ENCODE measurements around the gene ZYG11A. TPM values are rescaled to one million over a fixed set of nuclear protein-coding genes. Genes with fewer than 3 reads are reported as not detected.
"Not testable (repeated sequence)": the region's sequence is repeated elsewhere in the genome, so short reads cannot be mapped to it uniquely, and the experiment has no call there.

The ZYG11A gene
- total and polyA plus RNA-seq, 5 experiments from 2014 or later, result 0.05 TPM; not detected in 4

DNA sequence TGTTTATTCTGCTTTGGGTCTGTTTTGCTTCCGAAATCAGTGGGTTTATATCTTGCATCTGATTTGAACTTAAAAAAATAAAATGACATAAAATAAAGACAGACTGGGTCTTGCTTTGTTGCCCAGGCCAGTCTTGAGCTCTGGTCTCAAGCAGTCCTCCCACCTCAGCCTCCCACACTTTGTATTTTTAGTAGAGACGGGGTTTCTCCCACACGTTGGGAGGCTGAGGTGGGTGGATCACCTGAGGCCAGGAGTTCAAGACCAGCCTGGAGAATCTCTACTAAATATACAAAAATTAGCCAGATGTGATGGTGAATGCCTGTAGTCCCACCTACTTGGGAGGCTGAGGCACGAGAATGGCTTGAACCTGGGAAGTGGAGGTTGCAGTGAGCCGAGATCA lies 5.9 kb downstream of the ZYG11A start:
- H3K9me3 Mint-ChIP-seq, result no peaks in the 10 kb centered on the region
- ATAC-seq (no peak), DNase-seq (no peak)
- H3K4me3 Mint-ChIP-seq, result no peak overlapping the region
- peaks cover 11 to 42% (median 19%) of the 10 kb centered on the region in 5 donors for H3K27me3 Mint-ChIP-seq
- no peaks in the 10 kb centered on the region for H3K36me3 Mint-ChIP-seq
- no peak overlapping the region for H3K27ac Mint-ChIP-seq
- peaks cover 0 to 7% (median 1%) of the 10 kb centered on the region in 4 donors for H3K4me1 Mint-ChIP-seq
- POLR2A ChIA-PET, result interaction anchor here (1.1 kb wide), 1 partner anchor 15 kb away, joined by 4 read pairs; no protein-coding TSS in a partner anchor

DNA sequence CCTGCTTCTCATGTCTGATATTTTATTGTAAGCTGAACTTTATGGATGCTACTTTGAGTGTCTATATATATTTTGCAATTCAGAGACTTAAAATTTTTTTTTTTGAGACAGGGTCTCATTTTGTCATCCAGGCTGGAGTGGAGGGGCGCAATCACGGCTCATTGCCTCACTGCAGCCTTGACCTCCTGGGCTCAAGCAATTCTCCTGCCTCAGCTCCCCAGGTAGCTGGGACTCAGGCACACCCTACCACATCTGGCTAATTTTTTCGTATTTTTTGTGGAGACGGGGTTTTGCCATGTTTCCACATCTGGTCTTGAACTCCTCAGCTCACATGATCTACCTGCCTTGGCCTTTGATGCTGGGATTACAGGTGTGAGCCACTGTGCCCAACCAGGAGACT lies 8.4 kb downstream of the ZYG11A start:
- Mint-ChIP-seq H3K4me3 (no peak overlapping the region), H3K9me3 (no peaks in the 10 kb centered on the region), H3K4me1 (no peaks in the 10 kb centered on the region), H3K27me3 (peaks cover 6 to 28% (median 11%) of the 10 kb centered on the region in 5 donors), H3K36me3 (no peaks in the 10 kb centered on the region), H3K27ac (peak overlapping the region in 1 of 10 donors; percentile 29)
- DNase-seq, result no peak
- POLR2A ChIA-PET, result interaction anchor here (0.5 kb wide), 1 partner anchor 510 kb away, joined by 4 read pairs; no protein-coding TSS in a partner anchor
- ATAC-seq, result no peak

DNA sequence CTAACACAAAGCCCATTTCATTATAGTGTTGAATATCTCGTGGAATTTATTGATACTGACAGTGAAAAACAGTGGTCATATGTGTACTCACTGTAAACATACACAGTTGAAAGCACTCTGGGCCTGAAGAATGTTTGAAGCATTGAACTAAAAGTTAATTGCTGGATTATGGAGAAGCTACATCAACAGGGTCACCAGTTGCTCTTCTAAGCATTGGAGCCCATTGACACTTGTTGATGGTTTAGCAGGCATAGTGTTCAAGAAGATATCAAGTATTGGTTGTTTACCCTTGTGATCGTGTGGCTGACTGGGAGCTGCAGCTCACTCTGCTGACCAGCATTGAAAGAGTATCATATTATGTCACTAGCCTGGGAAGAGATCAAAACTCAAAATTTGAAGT lies 10.3 kb downstream of the ZYG11A start:
- Mint-ChIP-seq H3K36me3 (no peaks in the 10 kb centered on the region), H3K4me1 (no peaks in the 10 kb centered on the region), H3K4me3 (no peak overlapping the region), H3K27me3 (peaks cover 2 to 23% (median 11%) of the 10 kb centered on the region in 5 donors), H3K9me3 (no peaks in the 10 kb centered on the region), H3K27ac (no peak overlapping the region)
- POLR2A ChIA-PET, result no interaction called here
- no peak for ATAC-seq
- no peak for DNase-seq

DNA sequence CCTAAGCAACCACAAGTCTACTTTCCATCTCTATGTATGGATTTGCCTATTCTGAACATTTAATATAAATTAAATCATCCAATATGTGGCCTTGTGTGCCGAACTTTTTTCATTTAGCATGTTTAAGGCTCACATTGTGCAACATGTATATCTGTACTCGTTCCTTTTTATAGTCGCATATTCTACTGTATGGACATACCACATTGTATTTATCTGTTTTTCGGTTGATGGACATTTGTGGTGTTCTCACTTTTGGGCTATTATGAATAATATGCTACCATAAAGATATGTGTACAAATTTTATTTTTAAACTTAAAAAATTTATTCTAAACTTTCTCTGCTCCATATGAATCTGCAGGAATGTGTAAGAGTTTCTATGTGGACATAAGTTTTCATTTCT lies 13.0 kb downstream of the ZYG11A start:
- H3K27ac Mint-ChIP-seq, result no peak overlapping the region
- no peak for ATAC-seq
- no peak for DNase-seq

DNA sequence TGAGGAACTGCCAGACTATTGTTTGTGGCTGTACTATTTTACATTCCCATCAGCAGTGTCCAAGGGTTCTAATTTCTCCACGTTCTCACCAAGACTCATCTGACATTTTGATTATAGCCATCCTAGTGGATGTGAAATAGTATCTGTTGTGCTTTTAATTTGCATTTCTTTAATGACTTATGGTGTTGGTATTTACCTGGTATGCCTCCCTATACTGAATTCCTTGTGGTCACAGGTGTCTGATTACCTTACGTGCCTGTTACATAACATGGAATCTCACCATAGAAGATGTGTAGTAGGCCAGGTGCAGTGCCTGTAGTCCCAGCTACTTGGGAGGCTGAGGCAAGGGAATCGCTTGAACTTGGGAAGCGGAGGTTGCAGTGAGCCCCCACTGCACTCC lies 13.5 kb downstream of the ZYG11A start:
- POLR2A ChIA-PET, result no interaction called here

More for the DNA sequence above, 13.0 kb downstream of the ZYG11A start:
- POLR2A ChIA-PET, result no interaction called here
- no peaks in the 10 kb centered on the region for H3K4me1 Mint-ChIP-seq
- peaks cover 2 to 12% (median 6%) of the 10 kb centered on the region in 5 donors for H3K27me3 Mint-ChIP-seq
- no peaks in the 10 kb centered on the region for H3K36me3 Mint-ChIP-seq
- H3K9me3 Mint-ChIP-seq, result no peaks in the 10 kb centered on the region
- no peak overlapping the region for H3K4me3 Mint-ChIP-seq

DNA sequence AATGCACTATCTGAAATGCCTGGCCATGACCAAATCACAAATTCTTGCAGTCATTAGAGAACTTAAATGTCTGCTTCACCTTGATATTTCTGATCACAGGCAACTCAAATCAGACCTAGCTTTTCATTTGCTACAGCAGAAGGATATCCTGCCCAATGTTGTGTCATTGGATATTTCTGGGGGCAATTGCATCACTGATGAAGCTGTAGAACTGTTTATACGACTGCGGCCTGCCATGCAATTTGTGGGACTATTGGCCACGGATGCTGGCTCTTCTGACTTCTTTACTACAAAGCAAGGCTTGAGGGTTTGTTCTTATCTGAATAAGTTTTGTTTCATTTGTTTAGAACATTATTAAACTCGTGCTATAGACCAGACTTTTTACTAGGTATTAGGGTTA lies 14.9 kb downstream of the ZYG11A start:
- no peaks in the 10 kb centered on the region for H3K36me3 Mint-ChIP-seq
- H3K9me3 Mint-ChIP-seq, result no peaks in the 10 kb centered on the region
- POLR2A ChIA-PET, result no interaction called here
- H3K4me1 Mint-ChIP-seq, result no peaks in the 10 kb centered on the region
- ATAC-seq (no peak), DNase-seq (no peak)
- peaks cover 0 to 4% (median 0%) of the 10 kb centered on the region in 5 donors for H3K27me3 Mint-ChIP-seq
- no peak overlapping the region for H3K4me3 Mint-ChIP-seq
- no peak overlapping the region for H3K27ac Mint-ChIP-seq

More for the DNA sequence above, 13.5 kb downstream of the ZYG11A start:
- H3K27me3 Mint-ChIP-seq, result peaks cover 0 to 9% (median 1%) of the 10 kb centered on the region in 5 donors
- no peaks in the 10 kb centered on the region for H3K9me3 Mint-ChIP-seq
- no peak overlapping the region for H3K4me3 Mint-ChIP-seq
- no peaks in the 10 kb centered on the region for H3K4me1 Mint-ChIP-seq
- DNase-seq (no peak), ATAC-seq (no peak)
- no peaks in the 10 kb centered on the region for H3K36me3 Mint-ChIP-seq
- no peak overlapping the region for H3K27ac Mint-ChIP-seq

DNA sequence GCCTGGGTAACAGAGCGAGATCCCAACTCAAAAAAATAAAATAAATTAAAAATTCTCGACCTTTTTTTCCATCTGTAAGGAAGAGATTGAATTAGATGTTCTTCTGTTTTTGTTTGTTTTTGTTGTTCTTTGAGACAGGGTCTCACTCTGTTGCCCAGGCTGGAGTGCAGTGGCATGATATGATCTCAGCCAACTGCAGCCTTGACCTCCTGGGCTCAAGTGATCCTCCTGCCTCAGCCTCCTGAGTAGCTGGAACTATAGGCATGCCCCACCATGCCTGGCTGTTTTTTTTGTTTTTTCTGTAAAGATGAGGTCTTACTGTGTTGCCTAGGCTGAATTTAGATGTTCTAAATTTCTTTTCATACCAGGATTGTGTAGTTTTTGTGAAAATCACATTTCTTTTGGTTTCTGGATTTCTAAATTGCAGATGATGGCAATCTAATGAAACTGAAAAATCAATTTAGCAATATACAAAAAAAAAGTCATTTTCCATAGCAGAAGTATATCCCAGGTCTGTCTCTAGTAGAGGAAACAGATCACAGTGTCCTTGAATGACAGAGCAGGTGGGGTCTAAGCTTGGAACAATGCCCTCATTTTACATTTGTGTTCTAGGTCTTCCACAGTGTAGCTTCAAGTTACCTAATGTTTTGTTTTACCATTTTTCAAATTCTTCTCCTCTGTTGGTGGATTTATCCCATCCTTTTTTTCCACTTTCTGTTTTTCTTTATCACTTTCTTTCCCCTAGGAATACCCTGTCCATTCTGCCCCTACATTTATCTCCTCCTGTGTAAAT lies 20.3 kb downstream of the ZYG11A start:
- Mint-ChIP-seq H3K36me3 (no peaks in the 10 kb centered on the region), H3K4me1 (no peaks in the 10 kb centered on the region), H3K4me3 (no peak overlapping the region), H3K27ac (peak overlapping the region in 2 of 10 donors; percentile 20 to 24), H3K9me3 (no peaks in the 10 kb centered on the region), H3K27me3 (peaks cover 0 to 11% (median 6%) of the 10 kb centered on the region in 5 donors)
- DNase-seq, result no peak
- ATAC-seq, result no peak
- POLR2A ChIA-PET, result no interaction called here

DNA sequence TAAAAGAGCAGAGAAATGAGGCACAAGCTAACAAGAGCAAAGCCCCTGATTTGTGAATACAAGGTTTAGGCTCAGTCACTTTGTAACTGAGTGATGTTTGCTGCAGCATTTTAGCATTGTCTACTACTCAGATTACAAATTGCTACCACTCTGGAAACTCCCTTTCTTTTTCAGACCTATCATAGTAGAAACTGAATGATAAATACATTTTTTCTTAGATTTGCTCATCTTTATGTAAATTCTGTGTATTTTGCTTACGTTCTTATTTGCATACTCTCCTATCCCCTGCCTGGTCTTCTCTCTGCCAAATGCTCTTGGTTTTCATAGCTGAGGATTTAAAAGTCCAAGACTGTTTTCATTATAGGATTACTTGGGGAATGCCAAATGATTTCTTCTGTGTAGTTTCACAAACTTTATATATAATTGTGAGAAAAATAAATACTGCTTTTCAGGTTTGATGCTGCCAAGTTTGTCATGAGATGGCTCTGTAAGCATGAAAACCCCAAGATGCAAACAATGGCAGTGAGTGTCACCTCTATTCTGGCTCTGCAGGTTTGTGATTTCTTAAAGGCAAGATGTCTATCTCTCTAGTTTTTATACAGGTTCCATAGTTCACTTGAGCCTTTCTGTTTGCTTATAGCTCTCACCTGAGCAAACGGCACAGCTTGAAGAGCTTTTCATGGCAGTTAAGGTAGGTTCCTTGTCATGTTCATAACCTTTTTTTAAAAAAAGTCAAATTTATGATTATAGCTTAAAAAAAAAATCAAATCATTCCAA lies 24.7 kb downstream of the ZYG11A start:
- DNase-seq (no peak), ATAC-seq (no peak)
- no peaks in the 10 kb centered on the region for H3K9me3 Mint-ChIP-seq
- POLR2A ChIA-PET, result no interaction called here
- no peak overlapping the region for H3K27ac Mint-ChIP-seq
- no peaks in the 10 kb centered on the region for H3K4me1 Mint-ChIP-seq
- no peaks in the 10 kb centered on the region for H3K36me3 Mint-ChIP-seq
- H3K27me3 Mint-ChIP-seq, result peaks cover 0 to 19% (median 9%) of the 10 kb centered on the region in 5 donors
- no peak overlapping the region for H3K4me3 Mint-ChIP-seq

DNA sequence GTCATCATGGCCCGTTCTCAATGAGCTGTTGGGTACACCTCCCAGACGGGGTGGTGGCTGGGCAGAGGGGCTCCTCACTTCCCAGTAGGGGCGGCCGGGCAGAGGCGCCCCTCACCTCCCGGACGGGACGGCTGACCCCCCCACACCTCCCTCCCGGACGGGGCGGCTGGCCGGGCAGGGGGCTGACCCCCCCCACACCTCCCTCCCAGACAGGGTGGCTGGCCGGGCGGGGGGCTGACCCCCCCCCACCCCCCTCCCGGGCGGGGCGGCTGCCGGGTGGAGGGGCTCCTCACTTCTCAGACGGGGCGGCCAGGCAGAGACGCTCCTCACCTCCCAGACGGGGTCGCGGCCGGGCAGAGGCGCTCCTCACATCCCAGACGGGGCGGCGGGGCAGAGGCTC lies 27.2 kb downstream of the ZYG11A start:
- ATAC-seq, POLR2A ChIA-PET, H3K36me3 Mint-ChIP-seq, H3K27ac Mint-ChIP-seq, H3K4me1 Mint-ChIP-seq, DNase-seq, H3K4me3 Mint-ChIP-seq, H3K9me3 Mint-ChIP-seq: not testable (repeated sequence)
- peaks cover 0 to 18% (median 5%) of the 10 kb centered on the region in 5 donors for H3K27me3 Mint-ChIP-seq

DNA sequence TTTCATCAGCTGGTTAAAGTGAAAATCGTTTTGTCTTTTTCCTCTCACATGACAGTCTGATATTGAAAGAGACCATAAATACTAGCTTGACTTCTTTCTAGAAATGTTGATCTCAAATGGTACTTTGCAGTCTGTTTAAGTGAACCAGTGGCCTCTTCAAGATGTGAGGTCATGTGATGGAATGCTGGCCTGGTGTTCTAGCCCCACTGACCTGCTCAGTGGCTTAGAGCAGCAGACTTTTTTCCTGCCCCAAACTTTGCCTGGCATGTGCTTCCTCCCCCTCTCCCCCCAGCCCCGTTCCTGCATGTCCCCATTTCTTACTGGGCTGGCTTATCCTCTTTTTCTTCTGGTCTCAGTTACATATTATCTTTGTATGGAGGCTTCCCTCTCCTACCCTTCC lies 34.3 kb downstream of the ZYG11A start:
- ATAC-seq (no peak), DNase-seq (no peak)
- Mint-ChIP-seq H3K27ac (no peak overlapping the region), H3K4me1 (no peaks in the 10 kb centered on the region), H3K4me3 (no peak overlapping the region), H3K36me3 (no peaks in the 10 kb centered on the region), H3K27me3 (peaks cover 0 to 8% (median under 1%) of the 10 kb centered on the region in 5 donors), H3K9me3 (no peaks in the 10 kb centered on the region)
- POLR2A ChIA-PET, result no interaction called here

DNA sequence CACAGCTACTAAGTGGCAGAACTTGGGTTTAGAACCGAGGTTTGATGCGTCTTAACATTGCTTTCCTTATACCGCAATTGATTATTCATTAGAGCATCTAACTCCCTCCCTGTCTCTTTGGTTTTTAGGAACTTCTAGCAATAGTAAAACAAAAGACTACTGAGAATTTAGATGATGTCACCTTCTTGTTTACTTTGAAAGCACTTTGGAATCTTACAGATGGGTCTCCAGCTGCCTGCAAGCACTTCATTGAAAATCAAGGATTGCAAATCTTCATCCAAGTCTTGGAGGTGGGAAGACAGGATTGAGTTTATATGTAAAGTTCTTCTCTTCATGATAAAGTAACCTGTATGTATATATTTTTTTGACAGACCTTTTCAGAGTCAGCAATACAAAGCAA lies 35.0 kb downstream of the ZYG11A start:
- peaks cover 0 to 7% (median 0%) of the 10 kb centered on the region in 5 donors for H3K27me3 Mint-ChIP-seq
- no peak overlapping the region for H3K4me3 Mint-ChIP-seq
- ATAC-seq (no peak), DNase-seq (no peak)
- no peaks in the 10 kb centered on the region for H3K4me1 Mint-ChIP-seq
- peaks cover 0 to 4% (median 0%) of the 10 kb centered on the region in 9 donors for H3K9me3 Mint-ChIP-seq
- peak overlapping the region in 1 of 10 donors; percentile 7 for H3K27ac Mint-ChIP-seq
- POLR2A ChIA-PET, result no interaction called here
- H3K36me3 Mint-ChIP-seq, result peaks cover 0 to under 1% (median 0%) of the 10 kb centered on the region in 3 donors

DNA sequence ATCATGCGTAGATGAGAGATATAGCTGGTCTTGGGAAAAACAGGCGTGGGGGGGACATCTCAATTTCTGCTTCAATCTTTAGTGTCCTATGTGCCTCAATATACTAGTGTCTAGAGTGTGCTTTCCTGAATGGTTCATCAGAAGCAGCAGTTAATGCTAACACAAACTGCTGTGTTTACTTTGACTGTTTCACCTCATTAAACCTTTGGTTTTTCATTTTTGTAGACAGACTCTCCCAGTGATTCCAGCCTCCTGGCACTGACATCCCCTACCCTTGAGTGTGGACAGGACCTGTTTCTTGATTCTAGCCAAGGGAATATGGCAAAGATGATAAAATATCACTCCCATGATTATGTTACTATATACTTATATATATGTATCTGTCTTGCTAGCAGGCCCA lies 37.6 kb downstream of the ZYG11A start:
- ATAC-seq, result no peak
- peak overlapping the region in 1 of 10 donors; percentile 48 for H3K27ac Mint-ChIP-seq
- POLR2A ChIA-PET, result no interaction called here

DNA sequence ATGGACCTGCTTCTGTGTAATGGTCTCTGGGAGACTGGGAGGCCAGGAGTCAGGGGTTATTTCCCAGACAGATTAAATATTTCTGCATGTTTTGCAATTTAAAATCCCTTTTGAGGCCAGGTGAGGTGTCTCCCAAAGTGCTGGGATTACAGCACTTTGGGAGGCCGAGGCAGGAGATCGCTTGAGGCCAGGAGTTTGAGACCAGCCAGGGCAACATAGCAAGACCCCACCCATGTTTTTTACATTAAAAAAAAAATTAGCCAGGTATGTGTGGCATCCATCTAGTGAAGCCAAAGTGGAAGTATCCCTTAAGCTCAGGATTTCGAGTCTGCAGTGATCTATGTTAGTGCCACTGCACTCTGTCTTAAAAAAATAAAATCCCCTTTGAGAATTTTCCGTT lies 44.9 kb downstream of the ZYG11A start:
- no peak overlapping the region for H3K4me3 Mint-ChIP-seq

More for the DNA sequence above, 37.6 kb downstream of the ZYG11A start:
- Mint-ChIP-seq H3K36me3 (peaks cover 0 to 3% (median 0%) of the 10 kb centered on the region in 3 donors), H3K4me1 (no peaks in the 10 kb centered on the region), H3K4me3 (no peak overlapping the region), H3K9me3 (peaks cover 0 to 6% (median 0%) of the 10 kb centered on the region in 9 donors), H3K27me3 (no peaks in the 10 kb centered on the region)
- DNase-seq, result no peak

More for the DNA sequence above, 44.9 kb downstream of the ZYG11A start:
- H3K27me3 Mint-ChIP-seq, result no peaks in the 10 kb centered on the region
- peaks cover 0 to 3% (median 0%) of the 10 kb centered on the region in 3 donors for H3K36me3 Mint-ChIP-seq
- DNase-seq (no peak), ATAC-seq (no peak)
- H3K9me3 Mint-ChIP-seq, result peaks cover 0 to 5% (median 0%) of the 10 kb centered on the region in 9 donors
- H3K27ac Mint-ChIP-seq, result peak overlapping the region in 1 of 10 donors; percentile 24
- no peaks in the 10 kb centered on the region for H3K4me1 Mint-ChIP-seq
- POLR2A ChIA-PET, result no interaction called here
